ENCODE results near the gene NFKBIA.

- TF ChIP-seq, protein P1, sequence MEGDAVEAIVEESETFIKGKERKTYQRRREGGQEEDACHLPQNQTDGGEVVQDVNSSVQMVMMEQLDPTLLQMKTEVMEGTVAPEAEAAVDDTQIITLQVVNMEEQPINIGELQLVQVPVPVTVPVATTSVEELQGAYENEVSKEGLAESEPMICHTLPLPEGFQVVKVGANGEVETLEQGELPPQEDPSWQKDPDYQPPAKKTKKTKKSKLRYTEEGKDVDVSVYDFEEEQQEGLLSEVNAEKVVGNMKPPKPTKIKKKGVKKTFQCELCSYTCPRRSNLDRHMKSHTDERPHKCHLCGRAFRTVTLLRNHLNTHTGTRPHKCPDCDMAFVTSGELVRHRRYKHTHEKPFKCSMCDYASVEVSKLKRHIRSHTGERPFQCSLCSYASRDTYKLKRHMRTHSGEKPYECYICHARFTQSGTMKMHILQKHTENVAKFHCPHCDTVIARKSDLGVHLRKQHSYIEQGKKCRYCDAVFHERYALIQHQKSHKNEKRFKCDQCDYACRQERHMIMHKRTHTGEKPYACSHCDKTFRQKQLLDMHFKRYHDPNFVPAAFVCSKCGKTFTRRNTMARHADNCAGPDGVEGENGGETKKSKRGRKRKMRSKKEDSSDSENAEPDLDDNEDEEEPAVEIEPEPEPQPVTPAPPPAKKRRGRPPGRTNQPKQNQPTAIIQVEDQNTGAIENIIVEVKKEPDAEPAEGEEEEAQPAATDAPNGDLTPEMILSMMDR (conservative IDR thresholded peaks at IDR 0.05 in 1 of 2, IDR thresholded peaks at IDR 0.05 in 1 of 2; ENCODE audit: low read depth in 1 of 2, low read length in 2 of 2), result no peak
- TF ChIP-seq EZH2 (IDR thresholded peaks at IDR 0.05; ENCODE audit: low read length, missing control alignments), result no peak
Measured at GRCh38 chr14:35400648-35401421, 3.7 kb downstream of the NFKBIA start.

All from fibroblast of lung (primary cell).